ENCODE results near the gene FGD4. TPM values are rescaled to one million over a fixed set of nuclear protein-coding genes. Genes with fewer than 3 reads are reported as not detected.
"Not testable (repeated sequence)": the region's sequence is repeated elsewhere in the genome, so short reads cannot be mapped to it uniquely, and the experiment has no call there.

The FGD4 gene
- total RNA-seq, 1 donor: 55.6 TPM

DNA sequence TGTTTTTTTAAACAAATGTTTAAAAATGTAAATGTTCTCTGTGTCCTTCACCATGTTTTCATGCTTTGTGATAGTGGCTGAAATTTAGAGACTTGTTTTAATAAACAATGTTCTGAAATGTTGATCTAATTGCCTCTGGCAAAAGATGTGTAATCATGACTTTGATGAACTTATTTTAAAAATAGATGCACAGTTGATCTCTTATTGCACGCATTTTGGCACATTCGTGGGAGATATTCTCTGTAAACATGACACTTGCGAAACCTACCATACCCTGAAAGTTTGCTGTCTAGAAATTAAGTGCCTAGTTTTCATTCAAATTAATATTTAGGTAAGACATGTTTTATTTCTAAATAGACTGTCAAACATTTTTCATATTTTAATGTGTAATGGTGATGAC, 160.1 kb downstream of the FGD4 start:
- TF ChIP-seq, protein P1, sequence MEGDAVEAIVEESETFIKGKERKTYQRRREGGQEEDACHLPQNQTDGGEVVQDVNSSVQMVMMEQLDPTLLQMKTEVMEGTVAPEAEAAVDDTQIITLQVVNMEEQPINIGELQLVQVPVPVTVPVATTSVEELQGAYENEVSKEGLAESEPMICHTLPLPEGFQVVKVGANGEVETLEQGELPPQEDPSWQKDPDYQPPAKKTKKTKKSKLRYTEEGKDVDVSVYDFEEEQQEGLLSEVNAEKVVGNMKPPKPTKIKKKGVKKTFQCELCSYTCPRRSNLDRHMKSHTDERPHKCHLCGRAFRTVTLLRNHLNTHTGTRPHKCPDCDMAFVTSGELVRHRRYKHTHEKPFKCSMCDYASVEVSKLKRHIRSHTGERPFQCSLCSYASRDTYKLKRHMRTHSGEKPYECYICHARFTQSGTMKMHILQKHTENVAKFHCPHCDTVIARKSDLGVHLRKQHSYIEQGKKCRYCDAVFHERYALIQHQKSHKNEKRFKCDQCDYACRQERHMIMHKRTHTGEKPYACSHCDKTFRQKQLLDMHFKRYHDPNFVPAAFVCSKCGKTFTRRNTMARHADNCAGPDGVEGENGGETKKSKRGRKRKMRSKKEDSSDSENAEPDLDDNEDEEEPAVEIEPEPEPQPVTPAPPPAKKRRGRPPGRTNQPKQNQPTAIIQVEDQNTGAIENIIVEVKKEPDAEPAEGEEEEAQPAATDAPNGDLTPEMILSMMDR (IDR thresholded peaks at IDR 0.05; ENCODE audit: insufficient read depth, low read length): no peak
- no peak overlapping the region for H3K4me3 ChIP-seq (ENCODE audit: low read depth, low read length)
- peak; percentile 31 for DNase-seq (ENCODE audit: low read depth)

DNA sequence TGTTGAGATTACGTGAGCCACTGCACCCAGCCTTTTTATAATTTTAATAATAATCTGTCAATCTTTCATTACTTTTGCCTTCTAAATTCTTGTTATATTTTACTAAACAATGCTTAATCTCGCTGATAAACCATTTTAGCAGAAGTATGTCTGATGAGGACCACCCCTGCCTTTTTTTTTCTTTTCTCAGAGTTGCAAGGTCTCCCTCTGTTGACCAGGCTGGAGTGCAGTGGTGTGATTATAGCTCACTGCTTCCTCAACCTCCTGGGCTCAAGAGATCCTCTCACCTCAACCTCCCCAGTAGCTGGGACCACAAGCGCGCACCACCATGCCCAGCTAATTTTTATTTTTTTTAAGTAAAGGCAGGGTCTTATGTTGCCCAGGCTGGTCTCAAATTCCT, 161.2 kb downstream of the FGD4 start:
- TF ChIP-seq, protein P1 (IDR thresholded peaks at IDR 0.05; ENCODE audit: insufficient read depth, low read length): no peak

DNA sequence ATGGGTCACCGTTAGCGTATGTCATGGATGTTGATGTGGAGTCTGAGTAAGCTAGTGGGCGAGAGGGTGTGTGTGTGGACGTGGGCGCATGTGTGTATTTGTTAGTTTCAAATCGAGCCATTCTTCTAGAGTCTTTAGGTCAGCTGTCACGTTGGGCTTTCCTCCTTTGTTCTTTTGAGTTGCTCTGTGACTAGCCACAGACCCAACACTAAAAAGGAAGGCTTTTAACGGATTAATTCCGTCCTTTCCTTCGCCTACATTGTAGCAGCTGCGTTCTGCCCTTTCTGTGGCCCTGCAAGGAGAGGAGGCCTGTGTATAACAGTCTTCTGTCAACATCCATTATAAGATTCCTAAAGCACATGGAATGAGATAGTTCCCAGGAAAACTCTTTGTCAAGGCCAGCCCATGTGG, 162.6 kb downstream of the FGD4 start:
- H3K4me3 ChIP-seq (ENCODE audit: low read depth, low read length): no peak overlapping the region
- DNase-seq (ENCODE audit: low read depth): no peak
- TF ChIP-seq, protein P1 (IDR thresholded peaks at IDR 0.05; ENCODE audit: insufficient read depth, low read length): no peak

More for the DNA sequence above, 161.2 kb downstream of the FGD4 start:
- no peak for DNase-seq (ENCODE audit: low read depth)
- H3K4me3 ChIP-seq (ENCODE audit: low read depth, low read length): no peak overlapping the region

DNA sequence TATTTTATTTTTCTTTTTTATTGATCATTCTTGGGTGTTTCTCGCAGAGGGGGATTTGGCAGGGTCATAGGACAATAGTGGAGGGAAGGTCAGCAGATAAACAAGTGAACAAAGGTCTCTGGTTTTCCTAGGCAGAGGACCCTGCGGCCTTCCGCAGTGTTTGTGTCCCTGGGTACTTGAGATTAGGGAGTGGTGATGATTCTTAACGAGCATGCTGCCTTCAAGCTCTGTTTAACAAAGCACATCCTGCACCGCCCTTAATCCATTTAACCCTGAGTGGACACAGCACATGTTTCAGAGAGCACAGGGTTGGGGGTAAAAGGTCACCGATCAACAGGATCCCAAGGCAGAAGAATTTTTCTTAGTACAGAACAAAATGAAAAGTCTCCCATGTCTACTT, 163.1 kb downstream of the FGD4 start:
- not testable (repeated sequence) for DNase-seq (ENCODE audit: low read depth); H3K4me3 ChIP-seq (ENCODE audit: low read depth, low read length)

DNA sequence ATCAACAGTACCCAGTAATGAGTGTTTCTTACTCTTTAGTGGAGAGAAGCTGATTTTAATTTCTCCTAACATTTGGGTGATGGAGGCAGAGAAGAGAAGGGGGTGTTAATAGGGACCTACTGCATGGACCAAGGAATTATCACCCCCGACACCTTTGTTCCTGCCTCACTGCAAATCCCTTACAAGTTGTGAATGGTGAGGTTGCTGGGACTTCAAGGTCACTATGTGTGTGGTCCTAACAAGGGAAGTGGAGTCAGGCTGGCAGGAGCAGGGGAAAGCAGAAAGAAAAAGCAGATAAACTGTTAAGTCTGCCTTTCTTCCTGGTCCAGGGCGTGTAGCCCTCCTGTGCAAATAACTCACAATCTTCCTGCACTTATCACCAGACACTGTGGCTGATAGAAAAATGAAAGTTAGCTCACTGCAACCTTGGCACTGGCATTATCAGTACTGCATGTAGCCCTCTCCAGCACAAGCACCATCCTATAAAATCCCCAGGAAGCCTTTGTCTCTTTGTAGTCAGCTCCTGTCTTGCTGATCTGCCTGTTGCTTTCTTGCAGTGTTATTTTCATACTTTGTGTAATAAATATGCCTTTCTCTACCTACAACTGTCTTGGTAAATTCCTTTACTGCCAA, 167.4 kb downstream of the FGD4 start:
- peak; percentile 37 for DNase-seq (ENCODE audit: low read depth)
- TF ChIP-seq, protein P1 (IDR thresholded peaks at IDR 0.05; ENCODE audit: insufficient read depth, low read length): no peak
- H3K4me3 ChIP-seq (ENCODE audit: low read depth, low read length): no peak overlapping the region

DNA sequence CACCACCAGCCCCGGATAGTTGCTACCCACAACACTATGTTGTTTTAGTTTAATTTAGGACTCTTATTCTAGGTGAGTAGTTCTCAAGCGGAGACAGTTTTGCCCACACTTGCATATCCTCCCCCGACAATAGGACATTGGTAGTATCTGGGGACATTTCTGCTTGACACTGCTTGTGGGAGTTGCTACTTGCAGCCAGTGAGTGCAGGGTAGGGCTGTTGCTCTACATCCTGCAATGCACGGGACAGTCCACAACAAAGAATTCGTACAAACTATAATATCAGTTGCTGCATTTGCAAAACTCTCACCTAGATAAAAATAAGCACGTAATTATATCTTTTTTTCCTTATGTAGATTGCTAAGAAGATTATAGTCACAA, 167.9 kb downstream of the FGD4 start:
- H3K4me3 ChIP-seq (ENCODE audit: low read depth, low read length): no peak overlapping the region
- TF ChIP-seq, protein P1 (IDR thresholded peaks at IDR 0.05; ENCODE audit: insufficient read depth, low read length): no peak
- no peak for DNase-seq (ENCODE audit: low read depth)

DNA sequence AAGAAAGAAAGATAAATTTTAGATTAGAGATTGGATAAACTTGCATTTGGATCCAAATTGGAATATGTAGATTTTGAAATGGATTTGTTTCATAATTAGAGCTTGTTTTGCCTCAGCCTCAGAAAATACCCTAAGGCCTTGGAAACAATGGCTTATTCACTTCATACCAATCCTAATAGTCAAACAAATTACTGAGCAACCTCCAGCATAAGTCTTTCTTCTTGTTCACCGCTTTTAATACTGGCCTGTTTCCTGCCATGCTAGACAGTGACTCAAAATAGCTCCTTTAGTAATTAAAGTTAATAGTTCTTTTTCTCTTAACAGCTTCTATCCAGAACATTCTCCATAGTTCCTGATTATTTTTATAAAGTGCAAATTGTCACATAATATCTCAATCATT, 168.9 kb downstream of the FGD4 start:
- TF ChIP-seq, protein P1 (IDR thresholded peaks at IDR 0.05; ENCODE audit: insufficient read depth, low read length): no peak
- no peak overlapping the region for H3K4me3 ChIP-seq (ENCODE audit: low read depth, low read length)
- peak; percentile 93 for DNase-seq (ENCODE audit: low read depth)

All from fibroblast of the aortic adventitia (primary cell).